ENCODE data around the gene MRPL50. TPM values are rescaled to one million over a fixed set of nuclear protein-coding genes. Genes with fewer than 3 reads are reported as not detected.
"Not testable (repeated sequence)": the region's sequence is repeated elsewhere in the genome, so short reads cannot be mapped to it uniquely, and the experiment has no call there.

Gene MRPL50
- total RNA-seq, 1 experiment from 2014 or later = 24.7 TPM

DNA sequence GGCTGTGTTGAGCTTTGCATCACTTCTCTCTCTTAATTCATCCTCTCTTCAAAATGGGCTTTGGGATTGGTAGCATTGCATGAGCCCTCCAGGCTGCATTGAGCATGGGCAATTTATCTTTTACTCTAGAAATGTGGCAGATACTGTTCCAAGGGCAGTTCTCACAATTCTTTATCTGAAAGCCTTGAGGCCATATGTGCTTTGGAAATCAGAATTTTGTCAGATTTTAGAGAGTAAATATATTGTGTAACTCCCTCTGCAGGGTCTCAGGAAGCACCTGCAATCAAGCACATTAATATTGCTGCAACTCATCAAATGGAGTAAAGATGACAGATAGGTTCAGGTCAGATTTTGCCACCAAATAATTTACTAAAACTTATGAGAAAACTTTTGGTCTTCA, 19.6 kb upstream of the MRPL50 start:
- no peak for DNase-seq (ENCODE audit: low read depth)

DNA sequence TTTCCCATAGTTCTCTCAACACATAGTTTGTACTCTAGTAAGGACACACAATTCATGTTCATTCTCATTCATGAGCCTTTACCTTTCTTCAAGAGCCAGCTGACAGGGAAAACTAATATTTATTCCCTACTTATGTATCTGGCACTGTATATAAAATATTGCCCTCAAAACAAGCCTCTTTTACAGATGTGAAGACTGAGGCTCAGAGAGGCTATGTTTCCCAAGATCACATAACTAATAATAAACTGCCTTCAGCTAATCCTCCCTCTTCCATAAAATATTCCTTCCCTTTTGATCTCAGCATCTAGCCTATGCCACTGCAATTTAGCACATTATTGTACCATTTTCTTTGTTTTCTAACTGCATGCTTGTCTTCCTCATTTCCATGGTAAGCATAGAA, 19.0 kb upstream of the MRPL50 start:
- no peak for DNase-seq (ENCODE audit: low read depth)

DNA sequence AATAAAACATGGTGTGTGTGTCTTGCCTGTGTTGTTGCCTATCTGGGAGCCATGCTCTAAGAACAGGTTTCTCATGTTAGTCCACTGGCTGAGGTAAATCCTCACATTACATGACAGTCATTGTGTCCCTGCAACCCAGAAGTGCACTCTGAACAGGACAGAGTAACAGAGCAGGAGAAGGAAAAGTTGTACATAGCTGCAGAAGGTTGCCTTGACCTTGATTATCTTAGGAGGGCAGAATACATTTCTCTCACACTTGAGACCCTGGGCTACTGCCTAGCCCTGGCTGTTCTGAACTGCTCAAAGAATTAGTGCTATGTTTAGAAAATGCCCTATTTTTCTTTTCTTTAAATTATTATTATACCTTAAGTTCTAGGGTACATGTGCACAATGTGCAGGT, 17.2 kb upstream of the MRPL50 start:
- no peak for DNase-seq (ENCODE audit: low read depth)

DNA sequence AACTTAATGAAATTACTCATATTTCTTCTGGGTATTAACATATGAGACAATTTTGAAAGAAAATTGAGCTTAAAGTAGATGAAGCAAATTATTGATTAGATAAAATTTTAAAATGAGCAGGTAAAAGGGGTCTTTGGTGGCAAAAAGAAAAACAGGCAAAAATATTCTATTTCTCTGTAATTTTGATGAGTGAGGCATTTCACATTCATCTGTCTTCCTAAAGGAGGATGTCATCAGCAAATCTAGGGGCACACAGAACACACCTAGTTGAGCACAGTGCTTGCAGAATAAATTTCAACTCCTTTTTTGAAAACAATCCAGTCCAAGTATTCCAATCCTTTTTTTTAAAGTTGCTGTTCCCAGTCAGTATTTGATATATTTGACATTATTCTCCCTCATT, 16.4 kb upstream of the MRPL50 start:
- no peak for DNase-seq (ENCODE audit: low read depth)

DNA sequence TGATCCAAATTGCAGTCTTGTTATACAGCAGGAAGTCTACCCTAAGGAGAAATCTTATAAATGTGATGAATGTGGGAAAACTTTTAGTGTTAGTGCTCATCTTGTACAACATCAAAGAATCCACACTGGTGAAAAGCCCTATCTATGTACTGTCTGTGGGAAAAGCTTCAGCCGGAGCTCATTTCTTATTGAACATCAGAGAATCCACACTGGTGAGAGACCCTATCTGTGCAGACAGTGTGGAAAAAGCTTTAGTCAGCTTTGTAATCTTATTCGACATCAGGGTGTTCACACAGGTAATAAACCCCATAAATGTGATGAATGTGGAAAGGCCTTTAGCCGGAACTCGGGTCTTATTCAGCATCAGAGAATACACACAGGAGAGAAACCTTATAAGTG, 10.7 kb upstream of the MRPL50 start:
- no peak for DNase-seq (ENCODE audit: low read depth)

DNA sequence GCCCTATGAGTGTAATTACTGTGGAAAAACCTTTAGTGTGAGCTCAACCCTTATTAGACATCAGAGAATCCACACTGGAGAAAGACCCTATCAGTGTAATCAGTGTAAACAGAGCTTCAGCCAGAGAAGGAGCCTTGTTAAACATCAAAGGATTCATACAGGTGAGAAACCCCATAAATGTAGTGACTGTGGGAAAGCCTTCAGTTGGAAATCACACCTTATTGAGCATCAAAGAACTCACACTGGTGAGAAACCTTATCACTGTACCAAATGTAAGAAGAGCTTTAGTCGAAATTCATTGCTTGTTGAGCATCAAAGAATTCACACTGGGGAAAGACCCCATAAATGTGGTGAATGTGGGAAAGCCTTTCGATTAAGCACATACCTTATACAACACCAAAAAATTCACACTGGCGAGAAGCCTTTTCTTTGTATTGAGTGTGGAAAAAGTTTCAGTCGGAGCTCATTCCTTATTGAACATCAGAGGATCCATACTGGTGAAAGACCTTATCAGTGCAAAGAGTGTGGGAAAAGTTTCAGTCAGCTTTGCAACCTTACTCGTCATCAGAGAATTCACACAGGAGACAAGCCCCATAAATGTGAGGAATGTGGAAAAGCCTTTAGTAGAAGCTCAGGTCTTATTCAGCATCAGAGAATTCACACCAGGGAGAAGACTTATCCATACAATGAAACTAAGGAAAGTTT, 10.1 kb upstream of the MRPL50 start:
- no peak for DNase-seq (ENCODE audit: low read depth)

DNA sequence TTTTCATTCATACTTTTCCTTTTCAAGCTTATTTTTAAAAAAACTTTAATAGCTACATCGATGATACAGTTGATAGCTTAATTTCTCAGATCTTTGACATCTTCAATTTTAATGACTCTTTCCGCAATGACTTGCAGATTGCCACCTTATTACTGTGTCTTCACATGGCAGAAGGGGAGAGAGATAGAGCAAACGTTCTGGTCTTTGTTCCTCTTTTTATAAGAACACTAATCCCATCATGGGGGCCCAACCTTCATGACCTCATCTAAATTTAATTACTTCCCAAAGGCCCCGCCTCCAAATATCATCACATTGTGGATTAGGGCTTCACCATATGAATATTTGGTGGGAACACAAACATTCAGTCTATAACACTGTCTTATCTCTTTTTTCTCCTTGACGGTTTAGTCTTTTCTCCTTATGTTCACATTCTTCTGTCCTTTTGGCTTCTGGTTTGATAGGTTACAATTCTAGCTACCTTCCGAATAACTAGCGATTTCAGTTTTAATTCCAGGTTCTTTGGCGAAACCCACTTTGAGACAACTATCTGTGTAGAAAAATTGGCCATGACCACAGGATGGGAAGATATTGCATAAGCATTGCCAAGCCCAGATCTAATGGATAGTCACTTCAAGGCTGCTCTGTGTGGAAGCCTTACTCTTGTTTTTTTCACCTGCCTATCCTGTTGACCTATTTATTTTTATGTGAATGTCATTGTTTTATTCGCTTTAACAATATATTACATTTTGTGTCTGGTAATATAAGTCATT, 5.3 kb upstream of the MRPL50 start:
- DNase-seq (ENCODE audit: low read depth) = no peak

DNA sequence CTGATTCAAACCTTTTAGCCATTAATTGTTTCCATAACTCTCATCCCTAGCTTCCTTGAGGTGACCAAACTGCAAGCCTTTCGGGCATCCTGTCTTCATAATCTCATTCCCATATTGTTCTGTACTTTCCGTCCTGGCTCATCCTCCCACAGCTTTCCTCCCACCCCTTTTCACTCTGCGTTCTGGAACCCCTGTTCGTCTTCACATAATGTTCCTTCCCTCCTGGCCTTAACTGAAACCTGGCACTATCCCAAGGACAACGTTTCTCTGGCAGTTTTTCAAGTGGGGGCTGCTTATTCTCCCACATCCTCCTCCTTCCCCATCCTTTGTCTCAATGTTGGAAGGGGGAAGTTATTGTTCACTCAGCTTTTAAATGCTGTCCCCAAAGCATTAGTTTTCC, 1.7 kb upstream of the MRPL50 start:
- peak; percentile 13 for DNase-seq (ENCODE audit: low read depth)

DNA sequence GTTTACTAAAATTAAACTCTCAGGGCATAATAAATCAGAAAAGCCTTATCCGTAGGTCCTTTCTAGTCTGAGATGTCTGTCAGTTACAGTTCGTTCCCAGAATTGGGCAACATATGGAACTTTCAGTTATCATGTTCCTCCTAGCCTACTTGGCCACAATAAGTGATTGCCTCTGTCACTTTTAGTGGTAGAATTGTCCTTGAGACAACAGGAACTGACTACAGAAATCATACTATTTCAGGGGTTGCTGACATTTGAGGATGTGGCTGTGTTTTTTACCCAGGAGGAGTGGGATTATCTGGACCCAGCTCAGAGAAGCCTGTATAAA, 1.2 kb upstream of the MRPL50 start:
- DNase-seq (ENCODE audit: low read depth) = no peak

DNA sequence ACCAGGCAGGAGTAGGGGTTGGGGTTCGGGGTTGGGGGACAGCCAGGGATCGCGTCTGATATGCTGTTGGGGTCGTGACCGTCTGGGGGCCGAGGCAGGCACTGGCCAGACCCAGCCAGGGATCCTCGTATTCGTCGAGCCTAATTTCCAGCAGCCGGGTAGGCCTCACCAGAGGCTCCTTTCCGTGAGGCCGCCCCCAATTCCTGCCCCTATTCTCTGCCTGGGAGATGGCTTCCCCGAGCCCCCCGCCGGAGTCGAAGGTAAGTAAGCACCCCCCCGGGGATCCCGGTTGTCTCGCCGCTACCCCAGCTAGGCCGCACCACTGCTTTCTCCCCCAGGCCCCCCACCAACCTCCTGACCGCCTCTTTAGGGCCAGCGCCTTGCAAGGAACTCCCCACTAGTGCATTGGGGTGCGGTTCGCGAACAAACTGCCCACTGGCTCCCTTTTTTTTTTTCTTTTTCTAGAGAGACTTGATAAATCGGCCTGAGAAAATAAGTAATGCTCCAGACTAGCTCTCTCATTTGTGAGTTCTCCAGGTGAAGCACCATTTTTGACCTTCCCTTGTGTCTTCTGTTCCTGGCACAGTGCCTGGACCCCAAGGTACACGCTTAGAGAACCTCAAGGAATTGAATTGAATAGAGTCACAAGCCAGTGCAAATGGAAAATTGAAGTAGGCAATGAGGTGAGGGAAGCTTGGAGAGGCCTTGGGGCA, 668 bp upstream of the MRPL50 start:
- peak; percentile 28 for DNase-seq (ENCODE audit: low read depth)

DNA sequence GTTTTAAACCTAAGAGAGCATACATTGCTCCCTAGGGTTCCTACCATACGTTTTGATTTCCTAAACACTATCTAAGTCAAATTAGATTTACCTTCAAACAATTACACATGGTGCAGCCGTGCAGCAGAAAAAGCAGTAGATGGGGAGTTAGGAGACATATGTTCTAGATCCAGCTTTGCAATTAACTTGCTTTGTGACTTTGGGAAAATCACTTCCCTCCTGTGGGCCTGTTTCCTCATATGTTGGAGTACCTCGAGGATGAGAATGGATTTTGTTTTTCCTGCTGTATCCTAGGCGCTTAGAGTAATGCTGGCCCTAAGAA, 711 bp downstream of the MRPL50 start:
- DNase-seq (ENCODE audit: low read depth) = peak; percentile 10

DNA sequence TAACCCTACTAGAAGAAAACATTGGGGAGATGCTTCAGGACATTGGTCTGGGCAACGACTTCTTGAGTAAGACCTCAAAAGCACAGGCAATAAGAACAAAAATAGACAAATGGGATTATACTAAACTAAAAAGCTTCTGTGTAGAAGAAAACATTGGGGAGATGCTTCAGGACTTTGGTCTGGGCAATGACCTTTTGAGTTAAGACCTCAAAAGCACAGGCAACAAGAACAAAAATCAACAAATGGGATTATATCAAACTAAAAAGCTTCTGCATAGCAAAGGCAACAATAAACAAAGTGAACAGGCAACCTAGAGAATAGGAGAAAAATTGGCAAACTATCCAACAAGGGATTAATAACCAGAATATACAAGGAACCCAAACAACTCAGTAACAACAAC, 3.7 kb downstream of the MRPL50 start:
- no peak for DNase-seq (ENCODE audit: low read depth)

DNA sequence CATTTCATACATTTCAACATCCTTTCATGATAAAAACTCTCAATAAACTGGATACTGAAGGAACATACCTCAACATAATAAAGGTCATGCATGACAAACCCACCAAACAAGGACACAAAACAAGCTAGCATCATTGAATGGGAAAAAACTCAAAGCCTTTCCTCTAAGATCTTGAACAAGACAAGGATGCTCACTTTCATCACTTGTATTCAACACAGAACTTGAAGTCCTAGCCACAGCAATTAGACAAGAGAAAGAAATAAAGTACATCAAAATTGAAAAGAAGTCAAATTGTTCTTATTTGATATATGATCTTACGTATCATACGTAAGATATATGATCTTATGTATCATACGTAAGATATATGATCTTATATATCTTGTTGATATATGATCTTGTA, 5.3 kb downstream of the MRPL50 start:
- DNase-seq (ENCODE audit: low read depth) = no peak

DNA sequence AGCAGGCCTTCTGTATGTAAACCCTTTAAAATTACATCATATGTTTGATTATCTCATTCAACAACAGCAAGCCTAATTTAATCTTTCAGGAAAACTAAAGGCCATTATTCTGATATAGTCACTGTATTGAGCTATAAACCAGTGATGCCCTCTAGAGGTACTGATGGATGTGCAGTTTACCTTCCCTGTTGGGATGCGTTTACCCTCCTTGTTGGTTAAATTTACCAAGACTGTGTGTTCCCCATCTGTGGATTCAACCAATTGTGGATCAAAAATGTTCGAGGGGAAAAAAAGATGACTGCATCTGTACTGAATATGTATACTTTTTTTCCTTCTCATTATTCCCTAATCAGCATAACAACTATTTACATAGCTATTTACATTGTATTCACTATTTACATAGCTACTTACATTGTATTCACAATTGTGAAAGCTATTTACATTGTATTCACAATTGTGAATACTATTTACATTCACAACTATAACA, 9.9 kb downstream of the MRPL50 start:
- no peak for DNase-seq (ENCODE audit: low read depth)

DNA sequence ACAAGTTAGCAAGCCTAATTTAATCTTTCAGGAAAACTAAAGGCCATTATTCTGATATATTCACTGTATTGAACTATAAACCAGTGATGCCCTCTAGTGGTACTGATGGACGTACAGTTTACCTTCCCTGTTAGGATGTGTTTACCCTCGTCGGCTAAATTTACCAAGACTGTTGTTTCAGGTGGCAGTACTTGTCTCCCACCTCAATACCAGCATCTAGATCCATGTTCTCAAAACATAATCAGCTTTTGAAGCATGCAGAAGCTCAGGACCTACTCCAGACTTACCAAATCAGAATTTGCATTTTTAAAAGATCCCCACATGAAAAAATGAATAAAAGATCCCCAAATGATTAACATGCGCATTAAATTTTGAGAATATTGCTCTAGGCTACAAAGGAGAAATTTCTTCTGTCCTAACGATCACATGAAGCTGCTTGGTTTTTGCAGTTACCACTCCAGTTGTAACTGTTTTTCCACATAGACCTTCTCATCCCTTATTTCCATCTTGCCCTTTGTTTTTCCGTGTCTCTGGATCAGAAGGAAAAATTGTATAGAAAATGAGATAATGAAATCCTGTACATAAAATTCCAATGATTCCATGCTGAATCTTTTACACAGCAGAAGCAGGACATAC, 10.4 kb downstream of the MRPL50 start:
- DNase-seq (ENCODE audit: low read depth) = peak; percentile 45

DNA sequence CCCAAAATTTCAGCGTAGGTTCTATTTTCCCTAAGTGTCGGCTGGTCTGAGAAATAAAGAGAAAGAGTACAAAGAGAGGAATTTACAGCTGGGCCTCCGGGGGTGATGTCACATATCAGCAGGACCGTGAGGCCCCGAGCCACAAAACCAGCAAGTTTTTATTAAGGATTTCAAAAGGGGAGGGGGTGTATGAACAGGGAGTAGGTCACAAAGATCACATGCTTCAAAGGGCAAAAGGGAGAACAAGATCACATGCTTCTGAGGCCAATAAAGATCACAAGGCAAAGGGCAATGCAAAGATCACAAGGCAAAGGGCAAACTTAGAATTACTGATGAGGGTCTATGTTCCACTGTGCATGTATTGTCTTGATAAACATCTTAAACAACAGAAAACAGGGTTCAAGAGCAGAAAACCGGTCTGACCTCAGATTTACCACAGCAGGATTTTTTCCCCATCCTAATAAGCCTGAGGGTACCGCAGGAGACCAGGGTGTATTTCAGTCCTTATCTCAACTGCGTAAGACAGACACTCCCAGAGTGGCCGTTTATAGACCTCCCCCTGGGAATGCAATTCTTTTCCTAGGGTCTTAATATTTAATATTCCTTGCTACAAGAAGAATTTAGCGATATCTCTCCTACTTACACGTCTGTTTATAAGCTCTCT, 13.4 kb downstream of the MRPL50 start, which contains the start of gene BAAT:
Gene BAAT, minus strand, starts transcription at position 134 of the 664 bp plus-strand sequence. CDS start 13,602 bp downstream, outside the sequence.
- DNase-seq (ENCODE audit: low read depth) = not testable (repeated sequence)

DNA sequence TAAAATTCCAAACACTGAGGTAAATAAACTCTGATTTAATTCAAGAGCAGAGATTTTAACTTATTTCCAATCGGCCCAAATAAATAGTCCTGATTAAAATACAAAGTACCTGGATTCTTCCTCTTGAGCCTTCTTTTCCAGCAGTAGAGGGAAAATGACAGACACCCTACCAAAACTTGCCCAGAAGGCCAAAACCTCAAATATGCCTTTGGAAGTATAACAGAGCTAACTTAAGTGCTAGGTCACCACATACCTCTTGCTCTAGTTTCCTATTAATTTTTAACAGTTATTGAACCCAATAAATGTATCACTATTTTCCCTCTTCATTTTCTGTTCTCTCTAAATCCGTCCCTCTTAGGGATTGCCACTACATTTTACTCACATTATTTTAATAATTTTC, 15.1 kb downstream of the MRPL50 start:
- DNase-seq (ENCODE audit: low read depth) = no peak

DNA sequence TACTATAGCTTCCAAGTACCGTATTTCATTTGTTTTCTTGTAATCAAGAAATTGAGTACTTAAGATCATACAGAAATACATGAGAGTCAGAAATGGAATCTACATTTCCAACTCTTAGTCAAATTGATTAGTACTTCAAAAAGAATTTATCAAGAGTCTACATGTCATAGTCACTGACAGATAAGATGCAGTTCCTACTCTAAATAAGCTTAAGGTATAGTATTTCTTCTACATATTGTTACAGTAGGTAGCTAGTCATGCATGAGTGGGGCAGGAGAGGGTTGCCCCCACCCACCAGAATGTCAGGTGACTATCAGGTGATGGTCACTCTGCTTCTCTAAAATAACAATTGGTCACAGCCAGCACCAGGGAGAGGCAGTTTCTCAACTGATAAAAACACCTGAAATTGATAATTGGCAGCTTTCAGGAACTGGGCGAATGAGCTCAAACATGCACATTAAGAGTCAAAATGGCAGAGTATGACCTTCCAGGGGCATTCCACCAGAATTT, 16.5 kb downstream of the MRPL50 start:
- DNase-seq (ENCODE audit: low read depth) = no peak

DNA sequence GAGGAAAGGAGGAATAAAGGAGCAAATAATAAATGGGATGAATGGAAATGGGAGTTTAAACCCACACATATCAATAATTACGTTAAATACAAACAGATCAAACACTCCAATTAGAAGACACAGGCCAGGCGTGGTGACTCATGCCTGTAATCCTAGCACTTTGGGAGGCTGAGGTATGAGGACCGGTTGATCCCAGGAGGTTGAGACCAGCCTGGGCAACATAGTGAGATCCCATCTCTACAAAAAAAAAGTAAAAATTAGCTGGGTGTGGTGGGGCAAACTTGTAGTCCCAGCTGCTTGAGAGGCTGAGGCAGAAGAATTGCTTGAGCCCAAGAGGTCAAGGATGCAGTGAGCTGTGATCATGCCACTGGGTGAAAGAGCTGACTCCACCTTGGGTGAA, 17.3 kb downstream of the MRPL50 start:
- no peak for DNase-seq (ENCODE audit: low read depth)

DNA sequence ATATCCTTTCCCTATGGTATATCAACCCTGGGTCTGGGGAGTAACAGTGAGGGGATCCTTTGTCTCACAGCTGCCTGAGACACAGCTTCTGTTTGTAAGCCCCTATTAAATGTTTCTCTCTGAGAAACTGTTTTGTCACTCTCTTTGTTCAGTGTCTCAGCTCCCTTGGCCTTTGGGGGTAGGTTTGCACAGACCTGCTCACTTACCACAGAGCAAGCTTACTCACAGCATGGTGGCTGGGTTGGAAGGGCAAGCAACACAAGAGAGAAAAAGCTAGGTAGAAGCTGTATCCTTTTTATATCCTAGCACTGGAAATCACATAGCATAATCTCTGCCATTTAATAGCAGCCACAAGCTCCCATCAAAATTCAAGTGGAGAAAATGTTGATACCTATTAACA, 18.1 kb downstream of the MRPL50 start:
- DNase-seq (ENCODE audit: low read depth) = no peak

DNA sequence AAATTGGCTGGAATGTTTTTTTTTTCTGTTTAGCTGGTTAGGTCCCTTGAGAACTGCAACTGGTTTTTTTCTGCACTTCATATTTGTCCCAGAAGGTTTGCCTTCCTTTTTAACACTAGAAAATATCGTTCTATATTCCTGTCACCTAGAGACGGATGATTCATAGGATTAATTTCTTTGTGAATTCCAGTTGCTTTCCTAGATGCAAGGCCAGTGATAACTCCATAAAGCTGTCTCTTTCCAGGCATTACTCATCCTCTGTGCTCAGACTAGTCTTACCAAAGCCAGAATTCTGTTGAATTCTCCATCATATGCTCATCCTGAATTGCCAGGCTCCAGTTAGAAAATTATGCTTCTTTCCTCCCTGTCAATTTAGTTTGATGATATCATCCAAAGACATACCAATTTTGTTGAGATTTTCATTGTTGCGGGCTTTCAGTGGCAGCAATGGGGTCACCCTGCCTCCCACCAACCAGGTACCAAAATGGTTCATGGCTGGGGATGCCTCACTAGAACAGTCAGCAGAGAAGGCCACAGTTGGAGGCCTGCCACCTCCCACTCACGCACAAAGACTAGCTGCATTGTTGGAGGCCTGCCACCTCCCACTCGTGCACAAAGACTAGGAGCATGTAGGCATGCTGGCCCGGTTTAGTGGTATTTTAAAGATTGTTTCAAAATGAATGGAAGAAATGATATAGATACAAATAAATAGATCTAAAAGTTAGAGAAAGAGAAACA, 22.1 kb downstream of the MRPL50 start:
- peak; percentile 40 for DNase-seq (ENCODE audit: low read depth)
